HCT116 (cell line): ENCODE results near the gene EGFL6. TPM values are rescaled to one million over a fixed set of nuclear protein-coding genes. Genes with fewer than 3 reads are reported as not detected.

ENCODE experiments used
- ATAC-seq: fragments of 200-7000 bp; cut with Tn5 transposase; 2 replicates; pipeline ENCODE4 v1.9.1; 2020; ENCODE audit warnings: mild to moderate bottlenecking, moderate library complexity
- BruUV-seq: library from RNA; stranded (reverse); fragments of 400-500 nt; replicated peaks from 2 replicates; lab custom pipeline; 2021; lab: Mats Ljungman, UMichigan
- CTCF ChIA-PET: fragments of 300-600 bp; sonication (Branson Sonifier 250); formaldehyde crosslinking; loops from one replicate; lab custom pipeline; 2021; ENCODE audit warnings: antibody characterized with exemption; lab: Charles Lee
- POLR2A ChIA-PET: fragments of 300-600, 350-600 bp; sonication (Branson Sonifier 250); formaldehyde crosslinking; loops from one replicate; lab custom pipeline; 2021; ENCODE audit warnings: antibody characterized with exemption; lab: Charles Lee
- RAD21 ChIA-PET, 2 experiments: fragments of 300-600 bp; sonication (Branson Sonifier 250); formaldehyde crosslinking; loops; one replicate each; lab custom pipeline; 2023; ENCODE audit warnings: low total read pairs in 2 of 2; ENCODE audit not compliant: uncharacterized antibody in 2 of 2, unreplicated experiment in 2 of 2, low non-redundant PET in 1 of 2; lab: Charles Lee
- DNase-seq: peaks from one replicate; pipeline ENCODE4 v3.0.0-alpha.2; 2010; ENCODE audit warnings: low read depth, low spot score
- H2AFZ ChIP-seq: fragments of 200-600 bp; shearing (Covaris generic), sonication (generic); 2 replicates; pipeline ENCODE4 v1.6.1; 2017; ENCODE audit warnings: low read depth, mixed run types, mixed read lengths, antibody characterized with exemption, low read length; ENCODE audit not compliant: poor library complexity, severe bottlenecking
- H3K27ac ChIP-seq: 2 replicates; pipeline ENCODE4 v1.5.1; 2012; ENCODE audit warnings: low read depth, low read length
- H3K27me3 ChIP-seq: fragments of 200-600 bp; sonication (generic); 2 replicates; pipeline ENCODE4 v1.6.1; 2016; ENCODE audit warnings: mixed run types, low read length, mixed read lengths; ENCODE audit not compliant: insufficient read depth
- H3K36me3 ChIP-seq, 2 experiments: fragments of 200-500 bp in 1 of 2; fragments of 200-600 bp in 1 of 2; sonication (Bioruptor generic) in 1 of 2; sonication (generic) in 1 of 2; 2 replicates each; pipeline versions ENCODE4 v1.5.1 to v1.6.1; 2014 to 2016; ENCODE audit warnings: low read length in 2 of 2, inconsistent platforms in 1 of 2, mixed read lengths in 1 of 2, mixed run types in 1 of 2; ENCODE audit not compliant: insufficient read depth in 2 of 2, control insufficient read depth in 1 of 2
- H3K4me1 ChIP-seq, 2 experiments: fragments of 200-600 bp in 1 of 2; sonication (generic) in 1 of 2; 2 replicates each; pipeline versions ENCODE4 v1.5.1 to v1.6.1; 2012 to 2017; ENCODE audit warnings: low read length in 2 of 2, inconsistent platforms in 1 of 2, mild to moderate bottlenecking in 1 of 2, mixed read lengths in 1 of 2, mixed run types in 1 of 2, moderate library complexity in 1 of 2; ENCODE audit not compliant: insufficient read depth in 2 of 2, control insufficient read depth in 1 of 2
- H3K4me2 ChIP-seq: fragments of 200-600 bp; sonication (generic); 2 replicates; pipeline ENCODE4 v1.6.1; 2017; ENCODE audit warnings: mixed run types, low read length, mixed read lengths
- H3K4me3 ChIP-seq, 2 experiments: fragments of 200-600 bp in 1 of 2; sonication (generic) in 1 of 2; replicated peaks in 1 of 2; 2 replicates each; pipeline ENCODE4 v1.5.1; 2011 to 2016; ENCODE audit warnings: low read length in 2 of 2, control low read depth in 1 of 2, low read depth in 1 of 2, mild to moderate bottlenecking in 1 of 2, mixed read lengths in 1 of 2, mixed run types in 1 of 2
- H3K79me2 ChIP-seq: fragments of 200-600 bp; sonication (generic); 2 replicates; pipeline ENCODE4 v1.6.1; 2017; ENCODE audit warnings: mild to moderate bottlenecking, mixed run types, low read length, moderate library complexity, mixed read lengths; ENCODE audit not compliant: insufficient read depth
- H3K9ac ChIP-seq: fragments of 200-600 bp; sonication (generic); 2 replicates; pipeline ENCODE4 v1.6.1; 2016; ENCODE audit warnings: low read length, mixed read lengths
- H3K9me2 ChIP-seq: fragments of 200-600 bp; sonication (generic), shearing (Covaris generic); 2 replicates; pipeline ENCODE4 v1.6.1; 2017; ENCODE audit warnings: mixed run types, mild to moderate bottlenecking, moderate library complexity; ENCODE audit not compliant: insufficient read depth
- H3K9me3 ChIP-seq, 2 experiments: fragments of 200-500 bp in 1 of 2; fragments of 200-600 bp in 1 of 2; sonication (Bioruptor generic) in 1 of 2; sonication (generic) in 1 of 2; 2 replicates each; pipeline ENCODE4 v1.6.1; 2014 to 2017; ENCODE audit warnings: low read length in 2 of 2, mixed read lengths in 2 of 2, inconsistent platforms in 1 of 2, low read depth in 1 of 2, mild to moderate bottlenecking in 1 of 2, mixed run types in 1 of 2, moderate library complexity in 1 of 2; ENCODE audit not compliant: control insufficient read depth in 1 of 2, insufficient read depth in 1 of 2
- H4K20me1 ChIP-seq: fragments of 200-600 bp; sonication (generic), shearing (Covaris generic); 2 replicates; pipeline ENCODE4 v1.6.1; 2017; ENCODE audit warnings: mixed run types, mild to moderate bottlenecking, moderate library complexity; ENCODE audit not compliant: insufficient read depth
- CBX3 ChIP-seq: IDR thresholded peaks from 2 replicates; pipeline ENCODE4 v1.6.1; 2012; ENCODE audit warnings: low read depth
- ELF1 ChIP-seq: IDR thresholded peaks from 2 replicates; pipeline ENCODE4 v1.6.1; 2012; ENCODE audit warnings: low read depth, borderline replicate concordance
- EZH2phosphoT487 ChIP-seq: fragments of 200-600 bp; IDR thresholded peaks from 2 replicates; pipeline ENCODE4 v1.6.1; 2018; ENCODE audit warnings: antibody characterized with exemption, borderline replicate concordance
- SP1 ChIP-seq: IDR thresholded peaks from 2 replicates; pipeline ENCODE4 v1.6.1; 2012; ENCODE audit warnings: low read depth
- TCF7L2 ChIP-seq: IDR thresholded peaks from 2 replicates; pipeline ENCODE4 v1.7.0; 2011; ENCODE audit warnings: borderline replicate concordance, inconsistent platforms; ENCODE audit not compliant: insufficient read depth, insufficient read length; ENCODE audit errors: extremely low read depth
- ZFX ChIP-seq: fragments of 450-650 bp; IDR thresholded peaks from 2 replicates; pipeline ENCODE4 v1.6.1; 2017
- ZNF274 ChIP-seq: fragments of 200-500 bp; sonication (Bioruptor generic); IDR thresholded peaks from 2 replicates; pipeline ENCODE4 v1.6.1; 2014; ENCODE audit warnings: mild to moderate bottlenecking, low read depth, low read length, inconsistent platforms
- intact Hi-C: fragments of 100-400 bp; cut with micrococcal nuclease; formaldehyde crosslinking; loops from 2 replicates; pipeline ENCODE4 v1.10.0; 2022
- total RNA-seq: library from RNA; stranded (reverse); gene quantifications from one replicate; pipeline ENCODE4 v1.2.1, GENCODE V29; 2021; ENCODE audit not compliant: unreplicated experiment
- TF ChIP-seq, protein P1 (sequence below): IDR thresholded peaks from 2 replicates; pipeline ENCODE4 v1.6.1; 2012
- TF ChIP-seq, protein P2 (sequence below): IDR thresholded peaks from 2 replicates; pipeline ENCODE4 v1.6.1; 2011; ENCODE audit warnings: mild to moderate bottlenecking, low read length, moderate library complexity; ENCODE audit not compliant: insufficient replicate concordance; ENCODE audit errors: extremely low read depth
- TF ChIP-seq, protein P3 (sequence below): IDR thresholded peaks from 2 replicates; pipeline ENCODE4 v1.6.1; 2012

Gene EGFL6
- total RNA-seq, 1 experiment from 2014 or later, result not detected

DNA sequence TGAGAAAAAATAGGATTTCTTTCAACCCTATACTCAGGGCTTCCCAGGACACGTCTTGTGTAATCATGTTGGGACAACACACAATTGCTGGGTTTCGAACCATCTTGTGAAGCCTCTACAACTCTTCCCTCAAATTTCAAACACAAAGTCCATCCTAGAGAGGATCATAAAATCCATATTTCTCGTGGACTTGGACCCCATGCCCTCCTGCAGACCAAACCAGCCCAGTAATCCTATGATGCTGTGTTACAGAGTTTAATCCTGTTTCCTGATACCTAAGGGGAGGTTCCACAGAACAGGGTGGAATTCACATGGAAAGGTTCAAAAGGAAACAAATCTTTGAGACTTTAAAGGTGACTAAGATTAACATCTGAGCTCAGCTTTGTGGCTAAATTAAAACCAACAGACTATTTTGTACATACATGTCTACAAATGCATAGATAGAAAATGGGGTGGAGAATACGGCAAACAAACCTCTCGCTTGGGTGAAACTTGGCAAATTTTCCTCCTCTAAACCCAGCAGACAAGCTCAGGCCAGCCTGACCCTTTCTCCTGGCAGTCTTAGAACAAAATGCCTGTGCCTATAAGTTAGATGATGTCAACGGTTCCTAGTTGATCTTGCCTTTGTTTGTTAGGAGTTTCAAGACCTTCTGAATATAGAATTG lies 38.1 kb downstream of the EGFL6 start:
- Histone ChIP-seq H3K9me3 (no peaks in the 10 kb centered on the region), H3K4me3 (no peak overlapping the region), H3K79me2 (no peaks in the 10 kb centered on the region)
- BruUV-seq, result no TSS peak
- POLR2A ChIA-PET, result no interaction called here
- TF ChIP-seq ZFX, result no peak
- TF ChIP-seq EZH2phosphoT487, result no peak
- no peak for TF ChIP-seq SP1
- TF ChIP-seq, protein P1, sequence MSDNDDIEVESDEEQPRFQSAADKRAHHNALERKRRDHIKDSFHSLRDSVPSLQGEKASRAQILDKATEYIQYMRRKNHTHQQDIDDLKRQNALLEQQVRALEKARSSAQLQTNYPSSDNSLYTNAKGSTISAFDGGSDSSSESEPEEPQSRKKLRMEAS, result no peak
- TF ChIP-seq ZNF274, result no peak
- TF ChIP-seq TCF7L2, result no peak
- no peak for TF ChIP-seq ELF1
- TF ChIP-seq, protein P2, sequence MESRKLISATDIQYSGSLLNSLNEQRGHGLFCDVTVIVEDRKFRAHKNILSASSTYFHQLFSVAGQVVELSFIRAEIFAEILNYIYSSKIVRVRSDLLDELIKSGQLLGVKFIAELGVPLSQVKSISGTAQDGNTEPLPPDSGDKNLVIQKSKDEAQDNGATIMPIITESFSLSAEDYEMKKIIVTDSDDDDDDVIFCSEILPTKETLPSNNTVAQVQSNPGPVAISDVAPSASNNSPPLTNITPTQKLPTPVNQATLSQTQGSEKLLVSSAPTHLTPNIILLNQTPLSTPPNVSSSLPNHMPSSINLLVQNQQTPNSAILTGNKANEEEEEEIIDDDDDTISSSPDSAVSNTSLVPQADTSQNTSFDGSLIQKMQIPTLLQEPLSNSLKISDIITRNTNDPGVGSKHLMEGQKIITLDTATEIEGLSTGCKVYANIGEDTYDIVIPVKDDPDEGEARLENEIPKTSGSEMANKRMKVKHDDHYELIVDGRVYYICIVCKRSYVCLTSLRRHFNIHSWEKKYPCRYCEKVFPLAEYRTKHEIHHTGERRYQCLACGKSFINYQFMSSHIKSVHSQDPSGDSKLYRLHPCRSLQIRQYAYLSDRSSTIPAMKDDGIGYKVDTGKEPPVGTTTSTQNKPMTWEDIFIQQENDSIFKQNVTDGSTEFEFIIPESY, result no peak
- TF ChIP-seq, protein P3, sequence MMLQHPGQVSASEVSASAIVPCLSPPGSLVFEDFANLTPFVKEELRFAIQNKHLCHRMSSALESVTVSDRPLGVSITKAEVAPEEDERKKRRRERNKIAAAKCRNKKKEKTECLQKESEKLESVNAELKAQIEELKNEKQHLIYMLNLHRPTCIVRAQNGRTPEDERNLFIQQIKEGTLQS, result no peak
- TF ChIP-seq CBX3, result no peak
- TF ChIP-seq, all 23 proteins: peak for 0
- H3K36me3 ChIP-seq, result no peaks in the 10 kb centered on the region
- no peaks in the 10 kb centered on the region for H3K27me3 ChIP-seq
- ChIA-PET CTCF (no interaction called here), RAD21 (no interaction called here)
- H3K27ac ChIP-seq, result no peak overlapping the region
- no peak for DNase-seq
- H3K4me1 ChIP-seq, result no peaks in the 10 kb centered on the region
- H2AFZ ChIP-seq, result no peak overlapping the region
- no peak overlapping the region for H3K9ac ChIP-seq
- ATAC-seq, result no peak
- no peak overlapping the region for H3K4me2 ChIP-seq
- H3K9me2 ChIP-seq, result no peaks in the 10 kb centered on the region
- H4K20me1 ChIP-seq, result no peaks in the 10 kb centered on the region
- intact Hi-C loops, result no loop called here
